Fibroblast of upper back skin (primary cell): ENCODE data around the gene BST1.

ENCODE experiments used
- DNase-seq: peaks from one replicate; pipeline ENCODE4 v3.0.0-alpha.2; 2013

The BST1 gene

GRCh38 chr4:15677507-15677988 is 25.3 kb upstream of the BST1 start:
- DNase-seq = peak; percentile 34

- no peak for DNase-seq
These were observed 21.8 kb upstream of the BST1 start for GRCh38 chr4:15681067-15681371.

- DNase-seq = peak; percentile 99
These were observed 21.3 kb upstream of the BST1 start, which contains the start of gene FAM200B for GRCh38 chr4:15681372-15682241. Gene FAM200B (plus strand): TSS chr4:15681827. CDS start chr4:15686978, 5,151 bp downstream.

- peak; percentile 34 for DNase-seq
These were observed 20.4 kb upstream of the BST1 start for GRCh38 chr4:15682242-15683142.

GRCh38 chr4:15683143-15683495 is 19.7 kb upstream of the BST1 start:
- DNase-seq = no peak

GRCh38 chr4:15684498-15684897 is 18.4 kb upstream of the BST1 start:
- no peak for DNase-seq

GRCh38 chr4:15688051-15688450 is 14.8 kb upstream of the BST1 start:
- no peak for DNase-seq

GRCh38 chr4:15689540-15689939 is 13.3 kb upstream of the BST1 start:
- no peak for DNase-seq

GRCh38 chr4:15690020-15690809 is 12.7 kb upstream of the BST1 start:
- DNase-seq = peak; percentile 97

- peak; percentile 61 for DNase-seq
These were observed 11.3 kb upstream of the BST1 start for GRCh38 chr4:15691346-15692135.

GRCh38 chr4:15692602-15693001 is 10.3 kb upstream of the BST1 start:
- DNase-seq = peak; percentile 53

GRCh38 chr4:15694431-15694830 is 8.4 kb upstream of the BST1 start:
- no peak for DNase-seq

GRCh38 chr4:15695240-15695699 is 7.6 kb upstream of the BST1 start:
- DNase-seq = peak; percentile 100

GRCh38 chr4:15695729-15696128 is 7.1 kb upstream of the BST1 start:
- DNase-seq = peak; percentile 63

- no peak for DNase-seq
These were observed 6.0 kb upstream of the BST1 start for GRCh38 chr4:15696866-15697265.

- no peak for DNase-seq
These were observed 574 bp downstream of the BST1 start for GRCh38 chr4:15703439-15703838.

- DNase-seq = no peak
These were observed 1.3 kb downstream of the BST1 start for GRCh38 chr4:15704129-15704528.

GRCh38 chr4:15706646-15707362 is 3.9 kb downstream of the BST1 start:
- DNase-seq = peak; percentile 12

- no peak for DNase-seq
These were observed 4.5 kb downstream of the BST1 start for GRCh38 chr4:15707363-15707715.

- DNase-seq = no peak
These were observed 8.9 kb downstream of the BST1 start for GRCh38 chr4:15711762-15712161.

GRCh38 chr4:15712214-15712613 is 9.3 kb downstream of the BST1 start:
- no peak for DNase-seq
